HepG2 (cell line): Measurements from ENCODE around the gene ST6GAL2. TPM values are rescaled to one million over a fixed set of nuclear protein-coding genes. Genes with fewer than 3 reads are reported as not detected.

Source experiments
- ATAC-seq: fragments of 200-7000 bp; cut with Tn5 transposase; 3 replicates; pipeline ENCODE4 v1.9.1; 2020; ENCODE audit warnings: mild to moderate bottlenecking, moderate library complexity
- BruUV-seq: library from RNA; stranded (reverse); fragments of 400-500 nt; replicated peaks from 2 replicates; lab custom pipeline; 2021; lab: Mats Ljungman, UMichigan
- CTCF ChIA-PET: fragments of 300-600 bp; formaldehyde crosslinking; extraction: SDS; loops from one replicate; lab custom pipeline; 2021; ENCODE audit warnings: low total read pairs, inconsistent platforms, low intra/inter-chr PET ratio; lab: Yijun Ruan, JAX
- POLR2A ChIA-PET: fragments of 350-600 bp; sonication (Branson Sonifier 250); formaldehyde crosslinking; loops from one replicate; lab custom pipeline; 2020; ENCODE audit warnings: antibody characterized with exemption, inconsistent platforms; lab: Yijun Ruan, JAX
- DNase-seq: peaks from one replicate; pipeline ENCODE4 v3.0.0-alpha.2; 2015; ENCODE audit warnings: low spot score
- FAIRE-seq: peaks from 3 replicates; lab custom pipeline; 2011; peaks lifted over from hg19 to GRCh38; lab: Jason Lieb, UNC
- H2AFZ ChIP-seq: one replicate; pipeline ENCODE4 v1.6.1; 2011; ENCODE audit warnings: low read length, inconsistent platforms
- H3K27ac ChIP-seq: fragments of 300-600 bp; 3 replicates; pipeline ENCODE4 v1.8.0; 2011; ENCODE audit warnings: mixed run types, mild to moderate bottlenecking, mixed read lengths, low read length, inconsistent platforms; ENCODE audit not compliant: insufficient read depth; ENCODE audit errors: extremely low read length
- H3K27me3 ChIP-seq, 2 experiments: fragments of 200-600 bp in 1 of 2; 2 replicates in 1 of 2; 3 replicates in 1 of 2; pipeline versions ENCODE4 v1.6.0 to v1.8.0; 2011; ENCODE audit warnings: low read length in 2 of 2, mild to moderate bottlenecking in 2 of 2, moderate library complexity in 2 of 2, inconsistent platforms in 1 of 2; ENCODE audit not compliant: insufficient read depth in 2 of 2, control insufficient read depth in 1 of 2
- H3K36me3 ChIP-seq, 2 experiments: fragments of 200-600 bp in 1 of 2; replicated peaks in 1 of 2; 2 replicates in 1 of 2; 3 replicates in 1 of 2; pipeline versions ENCODE4 v1.5.1 to v1.8.0; 2011; ENCODE audit warnings: low read length in 2 of 2, inconsistent platforms in 1 of 2; ENCODE audit not compliant: insufficient read depth in 2 of 2, control insufficient read depth in 1 of 2
- H3K4me1 ChIP-seq: 2 replicates; pipeline ENCODE4 v1.5.1; 2012; ENCODE audit warnings: low read length, inconsistent platforms; ENCODE audit not compliant: insufficient read depth
- H3K4me2 ChIP-seq: 2 replicates; pipeline ENCODE4 v1.6.0; 2011; ENCODE audit warnings: low read depth, low read length, inconsistent platforms
- H3K4me3 ChIP-seq, 3 experiments: fragments of 200-600 bp in 1 of 3; sonication (generic), shearing (Covaris generic) in 1 of 3; replicated peaks in 1 of 3; 2 replicates each; pipeline ENCODE4 v1.5.1; 2011 to 2016; ENCODE audit warnings: low read length in 3 of 3, inconsistent platforms in 2 of 3, low read depth in 2 of 3, mild to moderate bottlenecking in 2 of 3, control low read depth in 1 of 3, mixed read lengths in 1 of 3; ENCODE audit not compliant: insufficient read depth in 1 of 3
- H3K79me2 ChIP-seq: one replicate; pipeline ENCODE4 v1.6.1; 2011; ENCODE audit warnings: low read length, inconsistent platforms; ENCODE audit not compliant: insufficient read depth
- H3K9ac ChIP-seq: 2 replicates; pipeline ENCODE4 v1.6.0; 2011; ENCODE audit warnings: mild to moderate bottlenecking, low read depth, low read length, inconsistent platforms; ENCODE audit not compliant: insufficient read depth
- H3K9me3 ChIP-seq: 2 replicates; pipeline ENCODE4 v1.5.1; 2012; ENCODE audit warnings: mild to moderate bottlenecking, low read length
- H4K20me1 ChIP-seq: 2 replicates; pipeline ENCODE4 v1.6.0; 2011; ENCODE audit warnings: inconsistent platforms, mild to moderate bottlenecking, low read length, moderate library complexity; ENCODE audit not compliant: insufficient read depth
- CEBPB ChIP-seq: IDR thresholded peaks from 2 replicates; pipeline ENCODE4 v1.6.1; 2011; ENCODE audit warnings: low read depth, low read length, improper control_type of control experiment, borderline replicate concordance
- FOXJ3 ChIP-seq: sonication (generic); formaldehyde crosslinking; IDR thresholded peaks from 2 replicates; pipeline ENCODE4 v1.4.0; 2020; ENCODE audit warnings: missing genetic modification reagents, mild to moderate bottlenecking, borderline replicate concordance
- MYC ChIP-seq: sonication (generic); formaldehyde crosslinking; IDR thresholded peaks from 2 replicates; pipeline ENCODE4 v1.9.0; 2021; ENCODE audit warnings: missing genetic modification reagents, borderline replicate concordance
- NFIC ChIP-seq: IDR thresholded peaks from 2 replicates; pipeline ENCODE4 v1.6.1; 2012; ENCODE audit warnings: mild to moderate bottlenecking, low read length, inconsistent platforms
- THAP11 ChIP-seq: IDR thresholded peaks from 2 replicates; pipeline ENCODE4 v1.6.1; 2016; ENCODE audit warnings: missing biosample characterization, missing genetic modification reagents
- TSC22D2 ChIP-seq: sonication (generic); formaldehyde crosslinking; IDR thresholded peaks from 2 replicates; pipeline ENCODE4 v1.5.1; 2020; ENCODE audit warnings: missing genetic modification reagents, mild to moderate bottlenecking, borderline replicate concordance
- ZMAT3 ChIP-seq: sonication (generic); formaldehyde crosslinking; conservative IDR thresholded peaks from 2 replicates; pipeline ENCODE4 v1.7.0; 2021; ENCODE audit warnings: missing genetic modification reagents
- ZNF768 ChIP-seq: sonication (generic); formaldehyde crosslinking; IDR thresholded peaks from 2 replicates; pipeline ENCODE4 v1.4.0; 2020; ENCODE audit warnings: missing genetic modification reagents
- ZNF777 ChIP-seq: sonication (generic); formaldehyde crosslinking; IDR thresholded peaks from 2 replicates; pipeline ENCODE4 v1.4.0; 2020; ENCODE audit warnings: missing genetic modification reagents
- ZNF883 ChIP-seq: sonication (generic); formaldehyde crosslinking; IDR thresholded peaks from 2 replicates; pipeline ENCODE4 v1.5.1; 2020; ENCODE audit warnings: mild to moderate bottlenecking, missing genetic modification reagents; ENCODE audit errors: not compliant biosample characterization
- WGBS: methylation state at CpG from one replicate; pipeline ENCODE4 v1.1.6; 2017; ENCODE audit warnings: low lambda C conversion rate; 5-methylcytosine and 5-hydroxymethylcytosine counted together
- in situ Hi-C: cut with HindIII; loops from 2 replicates; pipeline ENCODE4 v1.10.0; 2017; ENCODE audit warnings: low pct_unique_long_range_greater_than_20kb; ENCODE audit not compliant: extremely low pct_ligation_motif_present
- intact Hi-C: fragments of 100-400 bp; cut with micrococcal nuclease; formaldehyde crosslinking; loops from one replicate; pipeline ENCODE4 v1.10.0; 2022; ENCODE audit not compliant: unreplicated experiment
- polyA plus RNA-seq, 8 experiments: library from polyadenylated mRNA; depleted of rRNA in 3 of 8; stranded (reverse) in 7 of 8; unstranded in 1 of 8; fragments of >200 nt; fragmentation: Illumina TruSeq in 4 of 8; extraction: Trizol in 4 of 8; gene quantifications; 2 replicates each; pipeline versions ENCODE4 v1.2.1 to v1.2.3, GENCODE V29; 2011 to 2016; ENCODE audit warnings: low read depth in 4 of 8, missing spikeins in 1 of 8, mixed read lengths in 1 of 8; ENCODE audit not compliant: insufficient read depth in 1 of 8
- total RNA-seq, 5 experiments: library from RNA; depleted of rRNA; stranded (reverse); fragments of >200 nt; fragmentation: Illumina TruSeq; extraction: Trizol; gene quantifications; 2 replicates each; pipeline ENCODE4 v1.2.3, GENCODE V29; 2016; ENCODE audit warnings: low read depth in 1 of 5
- TF ChIP-seq, protein P1 (sequence below): sonication (generic); formaldehyde crosslinking; IDR thresholded peaks from 2 replicates; pipeline ENCODE4 v1.8.0; 2022; ENCODE audit warnings: missing genetic modification reagents, mild to moderate bottlenecking, inconsistent platforms, borderline replicate concordance
- TF ChIP-seq, protein P2 (sequence below): IDR thresholded peaks from 2 replicates; pipeline ENCODE4 v1.6.1; 2016
- TF ChIP-seq, protein P3 (sequence below): sonication (generic); formaldehyde crosslinking; IDR thresholded peaks from 2 replicates; pipeline ENCODE4 v1.5.1; 2020; ENCODE audit warnings: missing genetic modification reagents, mild to moderate bottlenecking, borderline replicate concordance
- TF ChIP-seq, protein P4 (sequence below): sonication (generic); formaldehyde crosslinking; IDR thresholded peaks from 2 replicates; pipeline ENCODE4 v1.5.1; 2020; ENCODE audit warnings: missing genetic modification reagents, mild to moderate bottlenecking, borderline replicate concordance
- TF ChIP-seq, protein P5 (sequence below): sonication (generic); formaldehyde crosslinking; IDR thresholded peaks from 2 replicates; pipeline ENCODE4 v1.5.0; 2020; ENCODE audit warnings: mild to moderate bottlenecking, low read depth, missing genetic modification reagents, borderline replicate concordance
- TF ChIP-seq, protein P6 (sequence below): IDR thresholded peaks from 2 replicates; pipeline ENCODE4 v1.6.1; 2016; ENCODE audit warnings: control low read depth

ST6GAL2 gene
- total and polyA plus RNA-seq, 2 of the 13 experiments (the other 11 are each of a cell fraction or from before 2014, with no cell fraction given), result not detected

DNA sequence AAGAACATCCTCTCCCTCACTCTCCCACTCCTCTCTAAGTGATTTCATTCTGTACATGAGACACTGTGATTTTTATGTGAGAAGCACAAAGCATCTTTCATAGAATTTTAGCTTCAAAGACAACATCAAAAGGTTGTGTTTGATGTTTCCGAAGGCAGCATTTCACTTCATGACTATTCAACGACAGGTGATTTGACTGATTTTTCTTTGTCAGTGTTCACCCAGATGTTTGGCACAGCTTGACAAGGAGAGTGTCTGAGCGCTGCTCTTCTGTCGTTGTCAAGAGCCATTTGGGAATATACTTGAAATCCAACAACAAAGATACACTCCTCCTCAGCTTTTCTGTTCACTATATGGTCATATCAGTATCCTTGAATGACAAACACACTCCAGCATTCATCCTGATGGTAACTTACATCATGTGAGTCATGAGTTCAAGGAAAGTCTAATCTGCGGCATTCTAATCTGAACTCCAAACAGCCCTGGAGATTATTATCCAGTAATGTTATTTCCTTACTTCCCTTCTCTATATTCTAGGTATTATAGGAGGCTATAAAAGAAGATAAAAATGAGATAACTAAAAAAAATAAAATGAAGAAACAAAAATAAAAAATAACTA lies 45.9 kb upstream of the ST6GAL2 start:
- ATAC-seq, result no peak
- Histone ChIP-seq H3K9ac (no peak overlapping the region), H4K20me1 (no peaks in the 10 kb centered on the region), H3K4me1 (no peaks in the 10 kb centered on the region), H3K36me3 (no peaks in the 10 kb centered on the region), H3K9me3 (peaks cover 20% of the 10 kb centered on the region), H3K27ac (no peak overlapping the region), H3K79me2 (no peaks in the 10 kb centered on the region), H3K4me3 (no peak overlapping the region), H2AFZ (no peak overlapping the region), H3K4me2 (no peak overlapping the region), H3K27me3 (no peaks in the 10 kb centered on the region)
- in situ Hi-C loops (no loop called here), intact Hi-C loops (no loop called here)
- DNase-seq, result no peak
- no TSS peak for BruUV-seq
- POLR2A ChIA-PET, result no interaction called here
- CTCF ChIA-PET, result no interaction called here
- 7% methylated on average over 5 of the region's 5 CpGs for WGBS
- no peak for FAIRE-seq
- TF ChIP-seq TSC22D2 (CRISPR knock-in tag) (no peak), FOXJ3 (no peak), THAP11 (no peak), CEBPB (no peak), NFIC (no peak), ZNF777 (CRISPR knock-in tag) (no peak), MYC (no peak), ZNF883 (CRISPR knock-in tag) (no peak), ZNF768 (CRISPR knock-in tag) (no peak), ZMAT3 (CRISPR knock-in tag) (no peak)
- TF ChIP-seq, protein P1, sequence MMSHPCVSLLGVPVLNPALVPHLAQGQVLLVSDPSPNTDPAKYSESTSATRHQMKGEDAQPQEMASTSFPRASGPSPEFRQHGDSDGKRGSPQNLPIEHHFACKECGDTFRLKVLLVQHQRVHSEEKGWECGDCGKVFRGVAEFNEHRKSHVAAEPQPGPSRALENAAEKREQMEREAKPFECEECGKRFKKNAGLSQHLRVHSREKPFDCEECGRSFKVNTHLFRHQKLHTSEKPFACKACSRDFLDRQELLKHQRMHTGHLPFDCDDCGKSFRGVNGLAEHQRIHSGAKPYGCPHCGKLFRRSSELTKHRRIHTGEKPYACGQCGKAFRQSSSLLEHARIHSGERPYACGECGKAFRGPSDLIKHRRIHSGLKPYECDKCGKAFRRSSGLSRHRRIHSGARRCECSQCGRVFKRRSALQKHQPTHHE, result no peak
- TF ChIP-seq, protein P2, sequence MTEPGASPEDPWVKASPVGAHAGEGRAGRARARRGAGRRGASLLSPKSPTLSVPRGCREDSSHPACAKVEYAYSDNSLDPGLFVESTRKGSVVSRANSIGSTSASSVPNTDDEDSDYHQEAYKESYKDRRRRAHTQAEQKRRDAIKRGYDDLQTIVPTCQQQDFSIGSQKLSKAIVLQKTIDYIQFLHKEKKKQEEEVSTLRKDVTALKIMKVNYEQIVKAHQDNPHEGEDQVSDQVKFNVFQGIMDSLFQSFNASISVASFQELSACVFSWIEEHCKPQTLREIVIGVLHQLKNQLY (CRISPR knock-in tag), result no peak
- TF ChIP-seq, protein P3, sequence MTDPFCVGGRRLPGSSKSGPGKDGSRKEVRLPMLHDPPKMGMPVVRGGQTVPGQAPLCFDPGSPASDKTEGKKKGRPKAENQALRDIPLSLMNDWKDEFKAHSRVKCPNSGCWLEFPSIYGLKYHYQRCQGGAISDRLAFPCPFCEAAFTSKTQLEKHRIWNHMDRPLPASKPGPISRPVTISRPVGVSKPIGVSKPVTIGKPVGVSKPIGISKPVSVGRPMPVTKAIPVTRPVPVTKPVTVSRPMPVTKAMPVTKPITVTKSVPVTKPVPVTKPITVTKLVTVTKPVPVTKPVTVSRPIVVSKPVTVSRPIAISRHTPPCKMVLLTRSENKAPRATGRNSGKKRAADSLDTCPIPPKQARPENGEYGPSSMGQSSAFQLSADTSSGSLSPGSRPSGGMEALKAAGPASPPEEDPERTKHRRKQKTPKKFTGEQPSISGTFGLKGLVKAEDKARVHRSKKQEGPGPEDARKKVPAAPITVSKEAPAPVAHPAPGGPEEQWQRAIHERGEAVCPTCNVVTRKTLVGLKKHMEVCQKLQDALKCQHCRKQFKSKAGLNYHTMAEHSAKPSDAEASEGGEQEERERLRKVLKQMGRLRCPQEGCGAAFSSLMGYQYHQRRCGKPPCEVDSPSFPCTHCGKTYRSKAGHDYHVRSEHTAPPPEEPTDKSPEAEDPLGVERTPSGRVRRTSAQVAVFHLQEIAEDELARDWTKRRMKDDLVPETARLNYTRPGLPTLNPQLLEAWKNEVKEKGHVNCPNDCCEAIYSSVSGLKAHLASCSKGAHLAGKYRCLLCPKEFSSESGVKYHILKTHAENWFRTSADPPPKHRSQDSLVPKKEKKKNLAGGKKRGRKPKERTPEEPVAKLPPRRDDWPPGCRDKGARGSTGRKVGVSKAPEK (CRISPR knock-in tag), result no peak
- TF ChIP-seq, protein P4, sequence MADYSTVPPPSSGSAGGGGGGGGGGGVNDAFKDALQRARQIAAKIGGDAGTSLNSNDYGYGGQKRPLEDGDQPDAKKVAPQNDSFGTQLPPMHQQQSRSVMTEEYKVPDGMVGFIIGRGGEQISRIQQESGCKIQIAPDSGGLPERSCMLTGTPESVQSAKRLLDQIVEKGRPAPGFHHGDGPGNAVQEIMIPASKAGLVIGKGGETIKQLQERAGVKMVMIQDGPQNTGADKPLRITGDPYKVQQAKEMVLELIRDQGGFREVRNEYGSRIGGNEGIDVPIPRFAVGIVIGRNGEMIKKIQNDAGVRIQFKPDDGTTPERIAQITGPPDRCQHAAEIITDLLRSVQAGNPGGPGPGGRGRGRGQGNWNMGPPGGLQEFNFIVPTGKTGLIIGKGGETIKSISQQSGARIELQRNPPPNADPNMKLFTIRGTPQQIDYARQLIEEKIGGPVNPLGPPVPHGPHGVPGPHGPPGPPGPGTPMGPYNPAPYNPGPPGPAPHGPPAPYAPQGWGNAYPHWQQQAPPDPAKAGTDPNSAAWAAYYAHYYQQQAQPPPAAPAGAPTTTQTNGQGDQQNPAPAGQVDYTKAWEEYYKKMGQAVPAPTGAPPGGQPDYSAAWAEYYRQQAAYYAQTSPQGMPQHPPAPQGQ (CRISPR knock-in tag), result no peak
- TF ChIP-seq, protein P5, sequence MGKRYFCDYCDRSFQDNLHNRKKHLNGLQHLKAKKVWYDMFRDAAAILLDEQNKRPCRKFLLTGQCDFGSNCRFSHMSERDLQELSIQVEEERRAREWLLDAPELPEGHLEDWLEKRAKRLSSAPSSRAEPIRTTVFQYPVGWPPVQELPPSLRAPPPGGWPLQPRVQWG (CRISPR knock-in tag), result no peak
- TF ChIP-seq, protein P6, sequence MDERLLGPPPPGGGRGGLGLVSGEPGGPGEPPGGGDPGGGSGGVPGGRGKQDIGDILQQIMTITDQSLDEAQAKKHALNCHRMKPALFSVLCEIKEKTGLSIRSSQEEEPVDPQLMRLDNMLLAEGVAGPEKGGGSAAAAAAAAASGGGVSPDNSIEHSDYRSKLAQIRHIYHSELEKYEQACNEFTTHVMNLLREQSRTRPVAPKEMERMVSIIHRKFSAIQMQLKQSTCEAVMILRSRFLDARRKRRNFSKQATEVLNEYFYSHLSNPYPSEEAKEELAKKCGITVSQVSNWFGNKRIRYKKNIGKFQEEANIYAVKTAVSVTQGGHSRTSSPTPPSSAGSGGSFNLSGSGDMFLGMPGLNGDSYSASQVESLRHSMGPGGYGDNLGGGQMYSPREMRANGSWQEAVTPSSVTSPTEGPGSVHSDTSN (CRISPR knock-in tag), result no peak
